Endothelial cell of umbilical vein (primary cell): ENCODE measurements around the gene MBTD1.

Experiments
- CTCF ChIP-seq, 2 donors: IDR thresholded peaks; 1 replicate in 1 of 2; 2 replicates in 1 of 2; pipeline ENCODE4 v1.5.1; 2011; ENCODE audit warnings: low read length in 2 of 2, mild to moderate bottlenecking in 2 of 2, moderate library complexity in 2 of 2, control low read depth in 1 of 2, inconsistent platforms in 1 of 2, low read depth in 1 of 2; ENCODE audit not compliant: insufficient read depth in 1 of 2; ENCODE audit errors: extremely low read depth in 1 of 2
- POLR2A ChIP-seq: IDR thresholded peaks from 2 replicates; pipeline ENCODE4 v1.6.1; 2012; ENCODE audit warnings: low read depth, mild to moderate bottlenecking, control low read depth, low read length

DNA sequence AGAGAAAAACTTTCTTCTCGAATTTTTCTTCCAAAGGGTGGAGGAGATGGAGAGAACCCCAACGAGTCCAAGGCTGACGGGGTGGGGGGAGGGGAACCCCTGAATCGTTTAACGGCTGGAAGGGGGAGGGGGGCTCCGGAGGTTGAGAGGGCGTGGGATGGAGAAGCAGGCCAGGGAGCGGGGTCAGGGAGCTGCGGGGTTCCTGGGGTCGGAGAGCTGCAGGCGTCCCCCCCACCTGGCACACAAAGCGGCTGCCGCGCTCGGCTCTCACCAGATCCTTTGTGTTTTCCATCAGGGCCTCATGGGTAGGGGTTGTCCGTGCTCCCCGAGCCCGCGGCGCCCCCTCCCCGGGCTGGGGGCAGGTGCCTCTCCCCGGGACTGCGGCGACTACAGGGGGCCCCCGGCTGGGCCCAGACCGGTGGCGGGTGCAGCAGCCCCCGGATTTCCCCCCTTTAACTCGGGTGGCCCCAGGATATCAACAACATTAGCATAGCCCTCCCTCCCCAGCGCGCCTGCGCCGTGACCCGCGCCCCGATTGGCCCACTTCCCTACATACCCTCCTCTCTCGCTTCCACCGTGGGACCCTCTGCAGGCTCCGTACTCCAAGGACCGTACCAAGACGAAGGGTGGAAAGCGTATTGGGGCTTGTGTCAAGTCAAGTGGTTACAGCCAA is at the start of gene MBTD1:
- TF ChIP-seq POLR2A: peak; percentile 18
- no peak for TF ChIP-seq CTCF (IDR thresholded peaks at IDR 0.05; ENCODE audit: extremely low read depth in 1 of 2, insufficient read depth in 1 of 2, low read depth in 1 of 2, low read length in 2 of 2)
